Right atrium auricular region (tissue), 2 donors: ENCODE results near the gene TP53I11. TPM values are rescaled to one million over a fixed set of nuclear protein-coding genes. Genes with fewer than 3 reads are reported as not detected.

Experiments used
- DNase-seq: peaks from one replicate; pipeline ENCODE4 v3.0.0-alpha.2; 2019; ENCODE audit warnings: low spot score
- H3K27ac ChIP-seq, 2 donors: fragments of 200-600 bp; sonication (generic); 1 replicate in 1 of 2; 2 replicates in 1 of 2; pipeline ENCODE4 v1.5.1; 2016 to 2019
- H3K27me3 ChIP-seq, 2 donors: fragments of 200-600 bp; sonication (generic); one replicate each; pipeline versions ENCODE4 v1.5.1 to v1.6.0; 2017 to 2019
- H3K36me3 ChIP-seq: fragments of 200-600 bp; sonication (generic); one replicate; pipeline ENCODE4 v1.5.1; 2016
- H3K4me1 ChIP-seq, 2 donors: fragments of 200-600 bp; sonication (generic); one replicate each; pipeline versions ENCODE4 v1.5.1 to v1.6.0; 2017 to 2019
- H3K4me3 ChIP-seq, 2 donors: fragments of 200-600 bp; sonication (generic); 1 replicate in 1 of 2; 2 replicates in 1 of 2; pipeline ENCODE4 v1.5.1; 2017 to 2019; ENCODE audit warnings: mild to moderate bottlenecking in 1 of 2, moderate library complexity in 1 of 2
- H3K9me3 ChIP-seq, 2 donors: fragments of 200-600 bp; sonication (generic); one replicate each; pipeline ENCODE4 v1.5.1; 2019
- total RNA-seq, 2 donors: library from RNA; depleted of rRNA; stranded (reverse); fragments of >200 nt; gene quantifications; one replicate each; pipeline ENCODE4 v1.1.0, GENCODE V29; 2016
- TF ChIP-seq, protein P1 (sequence below), 2 donors: fragments of 200-600 bp; sonication (generic); IDR thresholded peaks; one replicate each; pipeline ENCODE4 v1.5.1; 2019; ENCODE audit warnings: antibody characterized with exemption in 2 of 2

Gene TP53I11
- total RNA-seq, 2 donors from 2014 or later = 46.7 to 89.0 TPM

DNA sequence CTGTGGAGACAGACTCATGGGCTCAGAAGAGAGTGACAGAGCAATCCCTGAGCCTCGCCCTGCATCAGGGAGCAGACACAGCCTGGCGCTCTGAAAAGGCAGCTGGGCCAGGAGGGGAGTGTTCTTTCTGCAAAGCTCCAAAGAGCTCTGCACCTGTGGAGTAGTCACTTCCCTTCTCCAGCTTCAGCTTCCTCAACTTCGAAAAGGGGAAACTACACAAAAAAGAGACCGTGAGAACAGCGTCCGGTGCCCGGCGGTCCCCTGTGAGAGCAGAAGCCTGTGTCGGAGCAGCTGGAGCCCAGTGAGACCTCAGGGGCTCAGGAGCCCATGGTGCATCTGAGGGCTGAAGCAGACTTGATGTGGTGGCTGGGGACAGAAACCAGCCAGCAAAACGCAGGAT, 35.1 kb downstream of the TP53I11 start:
- TF ChIP-seq, protein P1, sequence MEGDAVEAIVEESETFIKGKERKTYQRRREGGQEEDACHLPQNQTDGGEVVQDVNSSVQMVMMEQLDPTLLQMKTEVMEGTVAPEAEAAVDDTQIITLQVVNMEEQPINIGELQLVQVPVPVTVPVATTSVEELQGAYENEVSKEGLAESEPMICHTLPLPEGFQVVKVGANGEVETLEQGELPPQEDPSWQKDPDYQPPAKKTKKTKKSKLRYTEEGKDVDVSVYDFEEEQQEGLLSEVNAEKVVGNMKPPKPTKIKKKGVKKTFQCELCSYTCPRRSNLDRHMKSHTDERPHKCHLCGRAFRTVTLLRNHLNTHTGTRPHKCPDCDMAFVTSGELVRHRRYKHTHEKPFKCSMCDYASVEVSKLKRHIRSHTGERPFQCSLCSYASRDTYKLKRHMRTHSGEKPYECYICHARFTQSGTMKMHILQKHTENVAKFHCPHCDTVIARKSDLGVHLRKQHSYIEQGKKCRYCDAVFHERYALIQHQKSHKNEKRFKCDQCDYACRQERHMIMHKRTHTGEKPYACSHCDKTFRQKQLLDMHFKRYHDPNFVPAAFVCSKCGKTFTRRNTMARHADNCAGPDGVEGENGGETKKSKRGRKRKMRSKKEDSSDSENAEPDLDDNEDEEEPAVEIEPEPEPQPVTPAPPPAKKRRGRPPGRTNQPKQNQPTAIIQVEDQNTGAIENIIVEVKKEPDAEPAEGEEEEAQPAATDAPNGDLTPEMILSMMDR (IDR thresholded peaks at IDR 0.05) = no peak
- no peak overlapping the region for H3K4me3 ChIP-seq
- no peak for DNase-seq
- H3K4me1 ChIP-seq = peaks cover 0 to 35% of the 10 kb centered on the region in 2 donors
- H3K36me3 ChIP-seq = peaks cover 29% of the 10 kb centered on the region
- H3K9me3 ChIP-seq = no peaks in the 10 kb centered on the region
- no peaks in the 10 kb centered on the region for H3K27me3 ChIP-seq
- H3K27ac ChIP-seq = peak overlapping the region; percentile 44 to 72

DNA sequence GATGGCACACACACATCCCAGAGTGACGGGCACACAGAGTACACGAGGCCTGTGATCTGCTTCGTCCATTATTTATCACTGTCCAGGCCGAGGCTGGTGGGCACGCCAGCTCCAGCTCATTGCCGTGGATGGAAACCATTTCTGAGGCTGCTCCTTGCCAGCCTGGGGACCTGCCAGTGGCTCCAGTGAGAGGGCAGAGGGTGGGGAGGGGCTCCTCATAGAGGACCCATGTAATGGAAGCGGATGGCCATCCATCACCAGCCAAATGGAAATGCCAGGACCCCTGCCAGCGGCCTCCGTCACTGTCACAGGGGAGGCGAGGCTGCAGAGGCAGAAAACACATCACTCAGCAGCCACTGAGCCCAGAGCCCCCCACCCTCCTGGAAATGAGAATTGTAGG, 35.7 kb downstream of the TP53I11 start:
- H3K36me3 ChIP-seq = peaks cover 27% of the 10 kb centered on the region
- TF ChIP-seq, protein P1 (IDR thresholded peaks at IDR 0.05) = no peak

DNA sequence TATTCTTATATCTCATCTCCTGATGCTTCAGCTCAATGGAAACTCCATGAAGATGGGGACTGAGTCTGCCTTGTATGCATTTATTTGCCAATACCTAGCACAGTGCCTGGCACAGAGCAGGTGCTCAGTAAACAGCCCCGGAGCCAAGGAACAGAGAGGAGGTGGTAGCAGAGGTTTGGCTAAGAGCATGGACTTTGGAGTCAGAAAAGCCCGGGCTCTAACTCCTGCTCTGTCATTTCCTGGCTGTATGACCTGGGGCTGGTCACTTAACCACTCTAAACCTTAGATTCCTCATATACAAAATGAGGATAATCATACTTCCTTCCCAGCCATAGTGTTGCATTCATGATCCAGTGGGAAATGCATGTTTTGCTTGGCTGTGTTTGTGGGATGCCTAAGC, 36.6 kb downstream of the TP53I11 start:
- Histone ChIP-seq H3K27ac (no peak overlapping the region), H3K9me3 (no peaks in the 10 kb centered on the region), H3K4me1 (peaks cover 0 to 41% of the 10 kb centered on the region in 2 donors), H3K4me3 (no peak overlapping the region), H3K27me3 (no peaks in the 10 kb centered on the region), H3K36me3 (peaks cover 23% of the 10 kb centered on the region)
- TF ChIP-seq, protein P1 (IDR thresholded peaks at IDR 0.05) = no peak
- DNase-seq = no peak

More for the DNA sequence above, 35.7 kb downstream of the TP53I11 start:
- DNase-seq = no peak
- Histone ChIP-seq H3K27ac (no peak overlapping the region), H3K4me1 (peaks cover 0 to 41% of the 10 kb centered on the region in 2 donors), H3K4me3 (no peak overlapping the region), H3K27me3 (no peaks in the 10 kb centered on the region), H3K9me3 (no peaks in the 10 kb centered on the region)

DNA sequence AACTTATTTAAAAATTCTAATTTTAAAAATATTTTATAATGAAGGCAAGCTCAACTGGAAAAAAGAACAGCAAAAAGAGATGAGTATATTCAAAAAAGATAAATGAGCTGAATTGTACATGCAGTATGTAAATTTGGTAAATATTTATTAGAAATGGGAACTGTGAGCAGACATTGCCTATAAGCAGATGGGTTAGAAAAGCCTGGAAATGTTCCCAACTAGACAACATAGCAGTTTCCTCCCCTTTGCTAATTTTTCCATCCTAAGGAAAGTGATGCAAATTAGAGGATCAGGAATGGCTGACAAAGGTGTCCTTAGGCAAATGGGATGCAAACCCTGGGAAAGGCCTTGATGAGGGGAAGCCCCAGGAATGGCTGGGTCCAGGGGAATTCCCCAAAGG, 37.2 kb downstream of the TP53I11 start:
- TF ChIP-seq, protein P1 (IDR thresholded peaks at IDR 0.05) = no peak
- Histone ChIP-seq H3K4me3 (no peak overlapping the region), H3K9me3 (no peaks in the 10 kb centered on the region), H3K27ac (no peak overlapping the region), H3K4me1 (peaks cover 0 to 41% of the 10 kb centered on the region in 2 donors), H3K36me3 (peaks cover 21% of the 10 kb centered on the region), H3K27me3 (no peaks in the 10 kb centered on the region)
- no peak for DNase-seq

DNA sequence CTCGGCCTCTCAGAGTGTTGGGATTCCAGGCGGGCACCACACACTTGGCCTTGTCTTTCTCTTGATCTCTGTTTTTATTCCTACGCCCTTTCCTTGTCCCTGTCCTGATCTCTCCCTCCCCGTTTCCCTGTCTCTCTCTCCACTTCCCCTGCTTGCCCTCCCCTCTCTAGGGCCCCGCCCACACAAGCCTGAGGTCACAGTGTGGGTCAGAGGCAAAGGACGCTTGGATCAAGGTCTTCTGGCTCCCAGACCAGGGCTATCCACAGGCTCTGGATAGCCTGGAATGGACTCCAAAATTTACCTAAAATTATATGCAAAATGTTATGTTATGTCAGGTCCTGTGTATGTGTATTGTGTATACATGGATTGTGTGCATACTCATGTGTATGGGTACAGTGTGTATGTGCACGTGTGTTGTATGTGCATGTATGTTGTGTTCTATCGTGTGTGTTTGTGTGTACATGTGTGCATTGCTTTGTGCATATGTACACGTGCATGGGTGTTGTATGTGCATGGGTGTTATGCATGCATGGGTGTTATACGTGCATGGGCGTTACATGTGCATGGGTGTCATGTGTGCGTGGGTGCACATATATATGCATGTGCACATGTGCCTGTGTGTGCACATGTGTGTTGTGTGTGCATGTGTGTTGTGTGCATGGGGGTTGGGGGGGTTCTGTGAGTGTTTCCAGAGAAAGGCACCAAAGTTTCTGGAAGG, 38.3 kb downstream of the TP53I11 start:
- DNase-seq = no peak
- Histone ChIP-seq H3K4me3 (no peak overlapping the region), H3K9me3 (no peaks in the 10 kb centered on the region), H3K27me3 (no peaks in the 10 kb centered on the region), H3K4me1 (peaks cover 0 to 40% of the 10 kb centered on the region in 2 donors), H3K27ac (no peak overlapping the region), H3K36me3 (peaks cover 15% of the 10 kb centered on the region)
- TF ChIP-seq, protein P1 (IDR thresholded peaks at IDR 0.05) = no peak
